HCT116 (cell line): ENCODE data around the gene ADARB1. TPM values are rescaled to one million over a fixed set of nuclear protein-coding genes. Genes with fewer than 3 reads are reported as not detected.

Source experiments
- ATAC-seq: fragments of 200-7000 bp; cut with Tn5 transposase; 2 replicates; pipeline ENCODE4 v1.9.1; 2020; ENCODE audit warnings: mild to moderate bottlenecking, moderate library complexity
- BruUV-seq: library from RNA; stranded (reverse); fragments of 400-500 nt; replicated peaks from 2 replicates; lab custom pipeline; 2021; lab: Mats Ljungman, UMichigan
- CTCF ChIA-PET: fragments of 300-600 bp; sonication (Branson Sonifier 250); formaldehyde crosslinking; loops from one replicate; lab custom pipeline; 2021; ENCODE audit warnings: antibody characterized with exemption; lab: Charles Lee
- POLR2A ChIA-PET: fragments of 300-600, 350-600 bp; sonication (Branson Sonifier 250); formaldehyde crosslinking; loops from one replicate; lab custom pipeline; 2021; ENCODE audit warnings: antibody characterized with exemption; lab: Charles Lee
- RAD21 ChIA-PET, 2 experiments: fragments of 300-600 bp; sonication (Branson Sonifier 250); formaldehyde crosslinking; loops; one replicate each; lab custom pipeline; 2023; ENCODE audit warnings: low total read pairs in 2 of 2; ENCODE audit not compliant: uncharacterized antibody in 2 of 2, unreplicated experiment in 2 of 2, low non-redundant PET in 1 of 2; lab: Charles Lee
- DNase-seq: peaks from one replicate; pipeline ENCODE4 v3.0.0-alpha.2; 2010; ENCODE audit warnings: low read depth, low spot score
- H2AFZ ChIP-seq: fragments of 200-600 bp; shearing (Covaris generic), sonication (generic); 2 replicates; pipeline ENCODE4 v1.6.1; 2017; ENCODE audit warnings: low read depth, mixed run types, mixed read lengths, antibody characterized with exemption, low read length; ENCODE audit not compliant: poor library complexity, severe bottlenecking
- H3K27ac ChIP-seq: 2 replicates; pipeline ENCODE4 v1.5.1; 2012; ENCODE audit warnings: low read depth, low read length
- H3K27me3 ChIP-seq: fragments of 200-600 bp; sonication (generic); 2 replicates; pipeline ENCODE4 v1.6.1; 2016; ENCODE audit warnings: mixed run types, low read length, mixed read lengths; ENCODE audit not compliant: insufficient read depth
- H3K36me3 ChIP-seq, 2 experiments: fragments of 200-500 bp in 1 of 2; fragments of 200-600 bp in 1 of 2; sonication (Bioruptor generic) in 1 of 2; sonication (generic) in 1 of 2; 2 replicates each; pipeline versions ENCODE4 v1.5.1 to v1.6.1; 2014 to 2016; ENCODE audit warnings: low read length in 2 of 2, inconsistent platforms in 1 of 2, mixed read lengths in 1 of 2, mixed run types in 1 of 2; ENCODE audit not compliant: insufficient read depth in 2 of 2, control insufficient read depth in 1 of 2
- H3K4me1 ChIP-seq, 2 experiments: fragments of 200-600 bp in 1 of 2; sonication (generic) in 1 of 2; 2 replicates each; pipeline versions ENCODE4 v1.5.1 to v1.6.1; 2012 to 2017; ENCODE audit warnings: low read length in 2 of 2, inconsistent platforms in 1 of 2, mild to moderate bottlenecking in 1 of 2, mixed read lengths in 1 of 2, mixed run types in 1 of 2, moderate library complexity in 1 of 2; ENCODE audit not compliant: insufficient read depth in 2 of 2, control insufficient read depth in 1 of 2
- H3K4me2 ChIP-seq: fragments of 200-600 bp; sonication (generic); 2 replicates; pipeline ENCODE4 v1.6.1; 2017; ENCODE audit warnings: mixed run types, low read length, mixed read lengths
- H3K4me3 ChIP-seq, 2 experiments: fragments of 200-600 bp in 1 of 2; sonication (generic) in 1 of 2; replicated peaks in 1 of 2; 2 replicates each; pipeline ENCODE4 v1.5.1; 2011 to 2016; ENCODE audit warnings: low read length in 2 of 2, control low read depth in 1 of 2, low read depth in 1 of 2, mild to moderate bottlenecking in 1 of 2, mixed read lengths in 1 of 2, mixed run types in 1 of 2
- H3K79me2 ChIP-seq: fragments of 200-600 bp; sonication (generic); 2 replicates; pipeline ENCODE4 v1.6.1; 2017; ENCODE audit warnings: mild to moderate bottlenecking, mixed run types, low read length, moderate library complexity, mixed read lengths; ENCODE audit not compliant: insufficient read depth
- H3K9ac ChIP-seq: fragments of 200-600 bp; sonication (generic); 2 replicates; pipeline ENCODE4 v1.6.1; 2016; ENCODE audit warnings: low read length, mixed read lengths
- H3K9me2 ChIP-seq: fragments of 200-600 bp; sonication (generic), shearing (Covaris generic); 2 replicates; pipeline ENCODE4 v1.6.1; 2017; ENCODE audit warnings: mixed run types, mild to moderate bottlenecking, moderate library complexity; ENCODE audit not compliant: insufficient read depth
- H3K9me3 ChIP-seq, 2 experiments: fragments of 200-500 bp in 1 of 2; fragments of 200-600 bp in 1 of 2; sonication (Bioruptor generic) in 1 of 2; sonication (generic) in 1 of 2; 2 replicates each; pipeline ENCODE4 v1.6.1; 2014 to 2017; ENCODE audit warnings: low read length in 2 of 2, mixed read lengths in 2 of 2, inconsistent platforms in 1 of 2, low read depth in 1 of 2, mild to moderate bottlenecking in 1 of 2, mixed run types in 1 of 2, moderate library complexity in 1 of 2; ENCODE audit not compliant: control insufficient read depth in 1 of 2, insufficient read depth in 1 of 2
- H4K20me1 ChIP-seq: fragments of 200-600 bp; sonication (generic), shearing (Covaris generic); 2 replicates; pipeline ENCODE4 v1.6.1; 2017; ENCODE audit warnings: mixed run types, mild to moderate bottlenecking, moderate library complexity; ENCODE audit not compliant: insufficient read depth
- CBX3 ChIP-seq: IDR thresholded peaks from 2 replicates; pipeline ENCODE4 v1.6.1; 2012; ENCODE audit warnings: low read depth
- CEBPB ChIP-seq: IDR thresholded peaks from 2 replicates; pipeline ENCODE4 v1.6.1; 2012; ENCODE audit warnings: low read depth
- EGR1 ChIP-seq: IDR thresholded peaks from 2 replicates; pipeline ENCODE4 v1.6.1; 2012; ENCODE audit warnings: low read depth
- ELF1 ChIP-seq: IDR thresholded peaks from 2 replicates; pipeline ENCODE4 v1.6.1; 2012; ENCODE audit warnings: low read depth, borderline replicate concordance
- EZH2 ChIP-seq: fragments of 200-600 bp; sonication (generic); IDR thresholded peaks from 2 replicates; pipeline ENCODE4 v1.6.1; 2017; ENCODE audit warnings: antibody characterized with exemption, mixed run types
- FOSL1 ChIP-seq: IDR thresholded peaks from 2 replicates; pipeline ENCODE4 v1.6.1; 2012; ENCODE audit warnings: low read depth
- JUND ChIP-seq: IDR thresholded peaks from 2 replicates; pipeline ENCODE4 v1.6.1; 2012
- POLR2A ChIP-seq: IDR thresholded peaks from 2 replicates; pipeline ENCODE4 v1.7.0; 2011; ENCODE audit warnings: borderline replicate concordance; ENCODE audit not compliant: insufficient read depth, insufficient read length; ENCODE audit errors: extremely low read depth
- POLR2AphosphoS5 ChIP-seq: IDR thresholded peaks from 2 replicates; pipeline ENCODE4 v1.6.1; 2011; ENCODE audit warnings: mild to moderate bottlenecking, low read depth, low read length, moderate library complexity
- RAD21 ChIP-seq: IDR thresholded peaks from 2 replicates; pipeline ENCODE4 v1.6.1; 2012; ENCODE audit warnings: low read depth, mild to moderate bottlenecking
- SRF ChIP-seq: IDR thresholded peaks from 2 replicates; pipeline ENCODE4 v1.6.1; 2012; ENCODE audit warnings: low read depth
- YY1 ChIP-seq: IDR thresholded peaks from 2 replicates; pipeline ENCODE4 v1.6.1; 2011; ENCODE audit warnings: low read length, low read depth, moderate library complexity, mild to moderate bottlenecking; ENCODE audit not compliant: insufficient replicate concordance; ENCODE audit errors: extremely low read depth
- ZFX ChIP-seq: fragments of 450-650 bp; IDR thresholded peaks from 2 replicates; pipeline ENCODE4 v1.6.1; 2017
- ZNF274 ChIP-seq: fragments of 200-500 bp; sonication (Bioruptor generic); IDR thresholded peaks from 2 replicates; pipeline ENCODE4 v1.6.1; 2014; ENCODE audit warnings: mild to moderate bottlenecking, low read depth, low read length, inconsistent platforms
- intact Hi-C: fragments of 100-400 bp; cut with micrococcal nuclease; formaldehyde crosslinking; loops from 2 replicates; pipeline ENCODE4 v1.10.0; 2022
- total RNA-seq: library from RNA; stranded (reverse); gene quantifications from one replicate; pipeline ENCODE4 v1.2.1, GENCODE V29; 2021; ENCODE audit not compliant: unreplicated experiment
- TF ChIP-seq, protein P1 (sequence below), 3 experiments: fragments of 200-600 bp in 1 of 3; sonication (generic) in 1 of 3; IDR thresholded peaks in 2 of 3; conservative IDR thresholded peaks in 1 of 3; 2 replicates each; pipeline ENCODE4 v1.5.1; 2012 to 2017; ENCODE audit warnings: low read depth in 2 of 3, low read length in 2 of 3, antibody characterized with exemption in 1 of 3, borderline replicate concordance in 1 of 3, control low read depth in 1 of 3, mild to moderate bottlenecking in 1 of 3, mixed read lengths in 1 of 3, mixed run types in 1 of 3, moderate library complexity in 1 of 3; ENCODE audit not compliant: insufficient read depth in 1 of 3
- TF ChIP-seq, protein P2 (sequence below): IDR thresholded peaks from 2 replicates; pipeline ENCODE4 v1.6.1; 2012
- TF ChIP-seq, protein P3 (sequence below): IDR thresholded peaks from 2 replicates; pipeline ENCODE4 v1.6.1; 2012; ENCODE audit warnings: low read depth
- TF ChIP-seq, protein P4 (sequence below): IDR thresholded peaks from 2 replicates; pipeline ENCODE4 v1.6.1; 2011; ENCODE audit warnings: mild to moderate bottlenecking, low read length, moderate library complexity; ENCODE audit not compliant: insufficient replicate concordance; ENCODE audit errors: extremely low read depth

The ADARB1 gene
- total RNA-seq, 1 experiment from 2014 or later, result 13.5 TPM

DNA sequence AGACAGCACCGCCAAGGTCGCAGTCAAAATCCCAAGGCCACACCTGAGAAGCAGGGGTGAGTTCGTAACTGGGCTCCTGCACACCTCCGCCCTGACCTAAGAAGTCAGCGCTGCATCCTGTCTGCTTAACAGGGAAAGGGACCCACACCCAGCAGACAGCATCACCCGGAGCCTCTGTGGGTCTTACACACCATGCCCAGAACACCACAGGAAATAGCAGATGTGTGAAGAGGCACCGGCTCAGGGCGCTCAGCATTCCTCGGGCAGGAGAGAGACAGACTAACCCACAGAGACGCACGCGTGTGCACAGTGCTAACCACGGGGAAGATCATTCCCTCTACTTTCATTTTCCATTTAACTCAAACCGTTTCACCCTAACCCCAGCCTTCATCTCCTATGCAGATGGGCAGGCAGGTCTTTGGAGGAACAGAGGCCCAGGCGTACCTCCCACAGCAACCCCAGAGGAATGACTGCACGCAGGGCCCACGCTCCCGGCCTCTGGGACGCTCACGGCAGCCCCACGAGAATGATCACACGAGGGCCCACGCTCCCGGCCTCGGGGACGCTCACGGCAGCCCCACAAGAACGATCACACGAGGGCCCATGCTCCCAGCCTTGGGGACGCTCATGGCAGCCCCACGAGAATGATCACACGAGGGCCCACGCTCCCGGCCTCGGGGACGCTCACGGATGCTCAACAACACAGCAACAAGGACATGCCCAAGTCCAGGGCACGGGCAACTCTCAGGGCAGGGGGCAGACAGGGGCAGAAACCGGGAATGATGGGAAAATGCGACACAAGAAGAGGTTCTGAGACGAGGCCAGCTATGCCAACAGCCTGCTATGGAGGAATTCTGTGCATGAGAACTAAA lies 192.4 kb downstream of the ADARB1 start (continued):
- TF ChIP-seq, protein P1, sequence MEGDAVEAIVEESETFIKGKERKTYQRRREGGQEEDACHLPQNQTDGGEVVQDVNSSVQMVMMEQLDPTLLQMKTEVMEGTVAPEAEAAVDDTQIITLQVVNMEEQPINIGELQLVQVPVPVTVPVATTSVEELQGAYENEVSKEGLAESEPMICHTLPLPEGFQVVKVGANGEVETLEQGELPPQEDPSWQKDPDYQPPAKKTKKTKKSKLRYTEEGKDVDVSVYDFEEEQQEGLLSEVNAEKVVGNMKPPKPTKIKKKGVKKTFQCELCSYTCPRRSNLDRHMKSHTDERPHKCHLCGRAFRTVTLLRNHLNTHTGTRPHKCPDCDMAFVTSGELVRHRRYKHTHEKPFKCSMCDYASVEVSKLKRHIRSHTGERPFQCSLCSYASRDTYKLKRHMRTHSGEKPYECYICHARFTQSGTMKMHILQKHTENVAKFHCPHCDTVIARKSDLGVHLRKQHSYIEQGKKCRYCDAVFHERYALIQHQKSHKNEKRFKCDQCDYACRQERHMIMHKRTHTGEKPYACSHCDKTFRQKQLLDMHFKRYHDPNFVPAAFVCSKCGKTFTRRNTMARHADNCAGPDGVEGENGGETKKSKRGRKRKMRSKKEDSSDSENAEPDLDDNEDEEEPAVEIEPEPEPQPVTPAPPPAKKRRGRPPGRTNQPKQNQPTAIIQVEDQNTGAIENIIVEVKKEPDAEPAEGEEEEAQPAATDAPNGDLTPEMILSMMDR (IDR thresholded peaks at IDR 0.05 in 2 of 3, conservative IDR thresholded peaks at IDR 0.05 in 1 of 3; ENCODE audit: borderline replicate concordance in 1 of 3, insufficient read depth in 1 of 3, low read depth in 2 of 3, low read length in 2 of 3), result no peak
- TF ChIP-seq POLR2A, result no peak

DNA sequence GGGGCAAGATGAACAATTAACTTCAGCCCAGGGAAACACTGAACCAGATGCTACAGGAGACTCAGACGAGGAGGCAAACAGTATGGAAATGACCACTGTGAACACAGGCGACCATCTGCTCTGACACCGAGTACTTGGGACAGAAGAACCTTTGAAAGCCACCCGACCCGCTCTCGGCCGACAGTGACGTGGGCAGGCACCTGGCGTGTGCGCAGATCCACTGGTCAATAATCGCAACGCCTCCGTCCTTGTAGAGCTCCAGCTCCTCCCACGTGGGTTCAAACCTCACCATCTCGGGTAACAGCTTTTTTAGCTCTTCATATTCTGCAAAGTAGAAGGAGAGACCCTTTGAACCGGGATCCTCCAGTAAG lies 193.0 kb downstream of the ADARB1 start:
- H3K9ac ChIP-seq, result no peak overlapping the region
- no peak overlapping the region for H3K4me3 ChIP-seq
- no peak overlapping the region for H3K27ac ChIP-seq
- no peaks in the 10 kb centered on the region for H4K20me1 ChIP-seq
- no peak for DNase-seq
- H3K9me3 ChIP-seq, result peaks cover 0 to 6% of the 10 kb centered on the region in 2 experiments; a peak in 1 of 4 replicates
- no peak overlapping the region for H3K4me2 ChIP-seq
- POLR2A ChIA-PET, result no interaction called here
- no peaks in the 10 kb centered on the region for H3K27me3 ChIP-seq
- TF ChIP-seq, protein P2, sequence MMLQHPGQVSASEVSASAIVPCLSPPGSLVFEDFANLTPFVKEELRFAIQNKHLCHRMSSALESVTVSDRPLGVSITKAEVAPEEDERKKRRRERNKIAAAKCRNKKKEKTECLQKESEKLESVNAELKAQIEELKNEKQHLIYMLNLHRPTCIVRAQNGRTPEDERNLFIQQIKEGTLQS, result no peak
- TF ChIP-seq EGR1 (no peak), FOSL1 (no peak), ELF1 (no peak), SRF (no peak), JUND (no peak), CBX3 (no peak), RAD21 (no peak), YY1 (no peak), CEBPB (no peak), ZFX (no peak), POLR2AphosphoS5 (no peak), EZH2 (no peak), ZNF274 (no peak), POLR2A (no peak)
- TF ChIP-seq, protein P3, sequence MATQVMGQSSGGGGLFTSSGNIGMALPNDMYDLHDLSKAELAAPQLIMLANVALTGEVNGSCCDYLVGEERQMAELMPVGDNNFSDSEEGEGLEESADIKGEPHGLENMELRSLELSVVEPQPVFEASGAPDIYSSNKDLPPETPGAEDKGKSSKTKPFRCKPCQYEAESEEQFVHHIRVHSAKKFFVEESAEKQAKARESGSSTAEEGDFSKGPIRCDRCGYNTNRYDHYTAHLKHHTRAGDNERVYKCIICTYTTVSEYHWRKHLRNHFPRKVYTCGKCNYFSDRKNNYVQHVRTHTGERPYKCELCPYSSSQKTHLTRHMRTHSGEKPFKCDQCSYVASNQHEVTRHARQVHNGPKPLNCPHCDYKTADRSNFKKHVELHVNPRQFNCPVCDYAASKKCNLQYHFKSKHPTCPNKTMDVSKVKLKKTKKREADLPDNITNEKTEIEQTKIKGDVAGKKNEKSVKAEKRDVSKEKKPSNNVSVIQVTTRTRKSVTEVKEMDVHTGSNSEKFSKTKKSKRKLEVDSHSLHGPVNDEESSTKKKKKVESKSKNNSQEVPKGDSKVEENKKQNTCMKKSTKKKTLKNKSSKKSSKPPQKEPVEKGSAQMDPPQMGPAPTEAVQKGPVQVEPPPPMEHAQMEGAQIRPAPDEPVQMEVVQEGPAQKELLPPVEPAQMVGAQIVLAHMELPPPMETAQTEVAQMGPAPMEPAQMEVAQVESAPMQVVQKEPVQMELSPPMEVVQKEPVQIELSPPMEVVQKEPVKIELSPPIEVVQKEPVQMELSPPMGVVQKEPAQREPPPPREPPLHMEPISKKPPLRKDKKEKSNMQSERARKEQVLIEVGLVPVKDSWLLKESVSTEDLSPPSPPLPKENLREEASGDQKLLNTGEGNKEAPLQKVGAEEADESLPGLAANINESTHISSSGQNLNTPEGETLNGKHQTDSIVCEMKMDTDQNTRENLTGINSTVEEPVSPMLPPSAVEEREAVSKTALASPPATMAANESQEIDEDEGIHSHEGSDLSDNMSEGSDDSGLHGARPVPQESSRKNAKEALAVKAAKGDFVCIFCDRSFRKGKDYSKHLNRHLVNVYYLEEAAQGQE, result no peak
- TF ChIP-seq, protein P4, sequence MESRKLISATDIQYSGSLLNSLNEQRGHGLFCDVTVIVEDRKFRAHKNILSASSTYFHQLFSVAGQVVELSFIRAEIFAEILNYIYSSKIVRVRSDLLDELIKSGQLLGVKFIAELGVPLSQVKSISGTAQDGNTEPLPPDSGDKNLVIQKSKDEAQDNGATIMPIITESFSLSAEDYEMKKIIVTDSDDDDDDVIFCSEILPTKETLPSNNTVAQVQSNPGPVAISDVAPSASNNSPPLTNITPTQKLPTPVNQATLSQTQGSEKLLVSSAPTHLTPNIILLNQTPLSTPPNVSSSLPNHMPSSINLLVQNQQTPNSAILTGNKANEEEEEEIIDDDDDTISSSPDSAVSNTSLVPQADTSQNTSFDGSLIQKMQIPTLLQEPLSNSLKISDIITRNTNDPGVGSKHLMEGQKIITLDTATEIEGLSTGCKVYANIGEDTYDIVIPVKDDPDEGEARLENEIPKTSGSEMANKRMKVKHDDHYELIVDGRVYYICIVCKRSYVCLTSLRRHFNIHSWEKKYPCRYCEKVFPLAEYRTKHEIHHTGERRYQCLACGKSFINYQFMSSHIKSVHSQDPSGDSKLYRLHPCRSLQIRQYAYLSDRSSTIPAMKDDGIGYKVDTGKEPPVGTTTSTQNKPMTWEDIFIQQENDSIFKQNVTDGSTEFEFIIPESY, result no peak
- H3K36me3 ChIP-seq, result peaks cover 17 to 21% of the 10 kb centered on the region in 2 experiments; a peak in 3 of 4 replicates
- RAD21 ChIA-PET, result no interaction called here
- no peak for ATAC-seq
- H2AFZ ChIP-seq, result no peak overlapping the region
- CTCF ChIA-PET, result no interaction called here
- BruUV-seq, result no TSS peak
- H3K4me1 ChIP-seq, result no peaks in the 10 kb centered on the region
- H3K9me2 ChIP-seq, result no peaks in the 10 kb centered on the region
- intact Hi-C loops, result no loop called here
- peaks cover 8% of the 10 kb centered on the region for H3K79me2 ChIP-seq
